K562 (cell line): ENCODE data around the gene SETDB1. TPM values are rescaled to one million over a fixed set of nuclear protein-coding genes. Genes with fewer than 3 reads are reported as not detected.
A peak's percentile ranks its signal among the peaks of the same experiment; 100 is the strongest.

Experiments used
- LCOR ChIP-seq: sonication (generic); formaldehyde crosslinking; IDR thresholded peaks from 2 replicates; pipeline ENCODE4 v1.8.0; 2022; ENCODE audit warnings: mild to moderate bottlenecking, missing genetic modification reagents
- MIER1 ChIP-seq: fragments of 450-650 bp; IDR thresholded peaks from 2 replicates; pipeline ENCODE4 v1.6.1; 2016; ENCODE audit warnings: antibody characterized with exemption, mild to moderate bottlenecking, low read depth
- NCOA2 ChIP-seq, 2 experiments: fragments of 450-650 bp; IDR thresholded peaks; 2 replicates each; pipeline ENCODE4 v1.6.1; 2018; ENCODE audit warnings: mild to moderate bottlenecking in 2 of 2, moderate library complexity in 1 of 2; ENCODE audit not compliant: partially characterized antibody in 2 of 2
- PML ChIP-seq: IDR thresholded peaks from 2 replicates; pipeline ENCODE4 v1.6.1; 2012; ENCODE audit warnings: low read length, inconsistent platforms
- POLR2AphosphoS2 ChIP-seq: IDR thresholded peaks from 2 replicates; pipeline ENCODE4 v1.6.1; 2012; ENCODE audit warnings: low read length, improper control_type of control experiment
- PYGO2 ChIP-seq: fragments of 450-650 bp; IDR thresholded peaks from 2 replicates; pipeline ENCODE4 v1.6.1; 2016; ENCODE audit warnings: mild to moderate bottlenecking, missing genetic modification characterization, moderate library complexity, missing compliant biosample characterization
- RBM34 ChIP-seq: fragments of 200-400 bp; formaldehyde crosslinking; IDR thresholded peaks from 2 replicates; pipeline ENCODE4 v1.6.1; 2018; ENCODE audit warnings: low read length, borderline replicate concordance; ENCODE audit not compliant: insufficient read depth
- RBM39 ChIP-seq: fragments of 200-400 bp; formaldehyde crosslinking; optimal IDR thresholded peaks from 2 replicates; pipeline ENCODE3; 2018; ENCODE audit warnings: low read depth, low read length
- SMARCA4 ChIP-seq: fragments of 450-650 bp; IDR thresholded peaks from 2 replicates; pipeline ENCODE4 v1.6.1; 2016
- TAF1 ChIP-seq: IDR thresholded peaks from 2 replicates; pipeline ENCODE4 v1.6.1; 2011; ENCODE audit warnings: mild to moderate bottlenecking, low read length, moderate library complexity; ENCODE audit not compliant: insufficient read depth, control insufficient read depth, severe bottlenecking; ENCODE audit errors: extremely low read depth
- ZNF263 ChIP-seq: sonication (generic); formaldehyde crosslinking; IDR thresholded peaks from 2 replicates; pipeline ENCODE4 v1.8.0; 2022; ENCODE audit warnings: mild to moderate bottlenecking, missing genetic modification reagents, borderline replicate concordance
- ZNF644 ChIP-seq: fragments of 200-800 bp; sonication (Bioruptor generic); IDR thresholded peaks from 2 replicates; pipeline ENCODE4 v1.6.1; 2016; ENCODE audit warnings: low read depth, missing genetic modification characterization, missing compliant biosample characterization
- ZNF668 ChIP-seq: fragments of 250-450 bp; sonication (Bioruptor Pico); IDR thresholded peaks from 2 replicates; pipeline ENCODE4 v1.8.0; 2022; ENCODE audit warnings: mild to moderate bottlenecking, inconsistent platforms
- polyA plus RNA-seq, 8 experiments: library from polyadenylated mRNA; depleted of rRNA in 4 of 8; stranded (reverse) in 5 of 8; unstranded in 3 of 8; fragments of >200 nt; fragmentation: Nextera tagmentation in 2 of 8; fragmentation: Illumina TruSeq in 1 of 8; extraction: Ambion mirVana in 2 of 8; extraction: Trizol in 1 of 8; gene quantifications; 2 replicates each; pipeline versions ENCODE4 v1.2.1 to v1.2.3, GENCODE V29; 2011 to 2014; ENCODE audit warnings: inconsistent platforms in 1 of 8, missing spikeins in 1 of 8
- total RNA-seq, 7 experiments: library from RNA; depleted of rRNA in 6 of 7; stranded (reverse); fragments of >200 nt in 6 of 7; fragmentation: Illumina TruSeq in 2 of 7; extraction: Trizol in 2 of 7; gene quantifications; 2 replicates each; pipeline versions ENCODE4 v1.2.1 to v1.2.3, GENCODE V29; 2011 to 2021; ENCODE audit warnings: low replicate concordance in 1 of 7
- TF ChIP-seq, protein P1 (sequence below), 2 experiments: fragments of 450-650 bp; IDR thresholded peaks; 2 replicates each; pipeline ENCODE4 v1.6.1; 2016; ENCODE audit warnings: mild to moderate bottlenecking in 2 of 2, borderline replicate concordance in 1 of 2, low read depth in 1 of 2, moderate library complexity in 1 of 2
- TF ChIP-seq, protein P2 (sequence below): fragments of 250-450 bp; sonication (Bioruptor Pico); IDR thresholded peaks from 2 replicates; pipeline ENCODE4 v1.9.0; 2021; ENCODE audit warnings: mild to moderate bottlenecking, inconsistent platforms
- TF ChIP-seq, protein P3 (sequence below), 2 experiments: fragments of 450-650 bp in 1 of 2; sonication (generic) in 1 of 2; formaldehyde crosslinking; conservative IDR thresholded peaks; 2 replicates each; pipeline versions ENCODE4 v1.4.0 to v1.8.1; 2020 to 2022; ENCODE audit warnings: mild to moderate bottlenecking in 1 of 2, missing genetic modification reagents in 1 of 2

The SETDB1 gene
- total and polyA plus RNA-seq, 9 of the 15 experiments (the other 6 are each of a cell fraction or from before 2014, with no cell fraction given): 21.5 to 64.4 (median 42.0) TPM

DNA sequence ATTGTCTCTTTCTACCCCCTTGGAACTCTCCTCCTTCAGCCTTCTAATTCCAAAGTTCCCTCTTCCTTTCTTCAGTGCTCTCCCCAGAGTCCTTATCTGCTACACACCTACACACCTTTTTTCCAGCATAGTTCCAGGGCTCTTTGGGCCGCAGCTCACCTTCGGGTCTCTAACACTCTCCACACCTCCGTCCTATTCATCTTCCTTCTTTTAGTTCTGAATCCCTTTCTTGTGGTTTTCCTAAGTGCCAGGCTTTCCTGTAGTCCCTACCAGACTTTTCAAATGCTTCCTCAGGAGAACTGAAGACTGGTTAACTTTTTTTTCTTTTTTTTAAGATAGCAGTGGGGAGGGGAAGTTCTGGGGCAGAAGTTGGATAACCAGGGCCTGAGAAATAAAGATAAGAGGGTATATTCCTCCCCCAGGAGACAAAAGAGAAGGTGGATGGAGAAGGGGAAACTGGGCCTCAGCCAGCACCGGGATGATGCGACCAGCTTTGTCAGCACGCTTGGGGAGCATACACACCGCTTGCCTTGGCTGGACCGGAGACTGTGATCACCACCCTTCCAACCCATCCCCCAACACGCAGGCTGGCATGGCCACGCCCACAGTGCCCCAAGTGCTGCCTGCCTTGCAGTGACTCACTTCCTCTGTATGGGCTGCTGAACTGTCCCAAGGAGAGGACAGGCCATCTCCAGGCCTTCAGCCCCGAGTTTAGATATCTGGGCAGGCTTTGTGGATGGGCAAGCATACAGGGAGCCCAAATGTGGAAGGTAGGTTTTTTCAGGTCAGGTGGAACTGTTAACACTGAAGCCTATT, 50.9 kb downstream of the SETDB1 start (continued):
- TF ChIP-seq ZNF644 (tag) (no peak), NCOA2 (IDR thresholded peaks at IDR 0.05; ENCODE audit: partially characterized antibody in 2 of 2) (no peak), POLR2AphosphoS2 (no peak), LCOR (CRISPR knock-in tag) (peak; percentile 82), RBM39 (peak; percentile 36), TAF1 (peak; percentile 44), ZNF668 (CRISPR knock-in tag) (no peak), PML (peak; percentile 88), MIER1 (no peak), PYGO2 (tag) (peak; percentile 55; the same call in 1 of the 2 replicates), SMARCA4 (peak; percentile 98), RBM34 (no peak), ZNF263 (CRISPR knock-in tag) (no peak)
- TF ChIP-seq, protein P1, sequence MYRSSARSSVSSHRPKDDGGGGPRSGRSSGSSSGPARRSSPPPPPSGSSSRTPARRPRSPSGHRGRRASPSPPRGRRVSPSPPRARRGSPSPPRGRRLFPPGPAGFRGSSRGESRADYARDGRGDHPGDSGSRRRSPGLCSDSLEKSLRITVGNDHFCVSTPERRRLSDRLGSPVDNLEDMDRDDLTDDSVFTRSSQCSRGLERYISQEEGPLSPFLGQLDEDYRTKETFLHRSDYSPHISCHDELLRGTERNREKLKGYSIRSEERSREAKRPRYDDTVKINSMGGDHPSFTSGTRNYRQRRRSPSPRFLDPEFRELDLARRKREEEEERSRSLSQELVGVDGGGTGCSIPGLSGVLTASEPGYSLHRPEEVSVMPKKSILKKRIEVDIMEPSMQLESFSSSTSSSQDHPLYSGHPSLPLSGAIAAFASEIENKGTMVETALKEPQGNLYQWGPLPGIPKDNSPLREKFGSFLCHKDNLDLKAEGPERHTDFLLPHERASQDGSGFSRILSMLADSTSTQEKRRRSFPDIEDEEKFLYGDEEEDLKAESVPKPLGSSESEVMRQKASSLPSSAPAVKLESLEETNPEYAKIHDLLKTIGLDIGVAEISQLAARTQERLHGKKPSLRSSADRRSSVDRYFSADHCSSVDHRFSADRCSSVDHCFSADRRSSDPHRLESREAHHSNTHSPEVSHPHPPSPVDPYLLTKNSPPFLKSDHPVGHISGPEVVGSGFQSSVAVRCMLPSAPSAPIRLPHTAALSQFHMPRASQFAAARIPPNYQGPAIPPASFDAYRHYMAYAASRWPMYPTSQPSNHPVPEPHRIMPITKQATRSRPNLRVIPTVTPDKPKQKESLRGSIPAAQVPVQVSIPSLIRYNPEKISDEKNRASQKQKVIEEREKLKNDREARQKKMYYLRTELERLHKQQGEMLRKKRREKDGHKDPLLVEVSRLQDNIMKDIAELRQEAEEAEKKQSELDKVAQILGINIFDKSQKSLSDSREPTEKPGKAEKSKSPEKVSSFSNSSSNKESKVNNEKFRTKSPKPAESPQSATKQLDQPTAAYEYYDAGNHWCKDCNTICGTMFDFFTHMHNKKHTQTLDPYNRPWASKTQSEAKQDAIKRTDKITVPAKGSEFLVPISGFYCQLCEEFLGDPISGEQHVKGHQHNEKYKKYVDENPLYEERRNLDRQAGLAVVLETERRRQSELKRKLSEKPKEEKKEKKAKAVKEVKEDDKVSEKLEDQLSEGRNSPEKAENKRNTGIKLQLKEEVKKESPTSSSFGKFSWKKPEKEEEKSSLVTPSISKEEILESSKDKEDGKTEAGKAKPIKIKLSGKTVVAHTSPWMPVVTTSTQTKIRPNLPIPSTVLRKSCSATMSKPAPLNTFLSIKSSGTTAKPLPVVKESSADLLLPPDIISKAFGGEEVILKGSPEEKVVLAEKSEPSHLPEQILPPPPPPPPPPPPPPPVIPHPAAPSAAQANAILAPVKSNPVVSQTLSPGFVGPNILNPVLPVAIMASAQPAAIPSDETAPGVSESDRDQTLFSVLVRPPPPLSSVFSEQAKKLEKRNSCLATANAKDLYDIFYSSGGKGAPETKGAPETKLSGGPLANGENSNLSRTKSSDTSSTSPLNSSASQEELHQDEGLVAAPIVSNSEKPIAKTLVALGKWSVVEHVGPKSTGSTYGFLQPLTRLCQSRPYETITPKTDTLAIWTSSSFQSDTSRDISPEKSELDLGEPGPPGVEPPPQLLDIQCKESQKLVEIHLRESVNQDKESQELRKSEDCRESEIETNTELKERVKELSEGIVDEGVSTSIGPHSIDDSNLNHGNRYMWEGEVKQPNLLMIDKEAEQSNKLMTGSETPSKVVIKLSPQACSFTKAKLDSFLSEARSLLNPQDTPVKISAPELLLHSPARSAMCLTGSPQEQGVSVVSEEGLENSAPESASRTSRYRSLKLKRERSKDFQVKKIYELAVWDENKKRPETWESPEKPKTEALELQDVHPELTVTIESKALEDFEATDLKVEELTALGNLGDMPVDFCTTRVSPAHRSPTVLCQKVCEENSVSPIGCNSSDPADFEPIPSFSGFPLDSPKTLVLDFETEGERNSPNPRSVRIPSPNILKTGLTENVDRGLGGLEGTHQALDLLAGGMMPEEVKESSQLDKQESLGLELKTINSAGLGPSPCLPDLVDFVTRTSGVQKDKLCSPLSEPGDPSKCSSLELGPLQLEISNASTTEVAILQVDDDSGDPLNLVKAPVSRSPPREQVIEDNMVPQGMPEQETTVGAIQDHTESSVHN (IDR thresholded peaks at IDR 0.05; ENCODE audit: borderline replicate concordance in 1 of 2, low read depth in 1 of 2): peak in 1 of 2 experiments; percentile 25; a peak in 1 of 4 replicates
- TF ChIP-seq, protein P2, sequence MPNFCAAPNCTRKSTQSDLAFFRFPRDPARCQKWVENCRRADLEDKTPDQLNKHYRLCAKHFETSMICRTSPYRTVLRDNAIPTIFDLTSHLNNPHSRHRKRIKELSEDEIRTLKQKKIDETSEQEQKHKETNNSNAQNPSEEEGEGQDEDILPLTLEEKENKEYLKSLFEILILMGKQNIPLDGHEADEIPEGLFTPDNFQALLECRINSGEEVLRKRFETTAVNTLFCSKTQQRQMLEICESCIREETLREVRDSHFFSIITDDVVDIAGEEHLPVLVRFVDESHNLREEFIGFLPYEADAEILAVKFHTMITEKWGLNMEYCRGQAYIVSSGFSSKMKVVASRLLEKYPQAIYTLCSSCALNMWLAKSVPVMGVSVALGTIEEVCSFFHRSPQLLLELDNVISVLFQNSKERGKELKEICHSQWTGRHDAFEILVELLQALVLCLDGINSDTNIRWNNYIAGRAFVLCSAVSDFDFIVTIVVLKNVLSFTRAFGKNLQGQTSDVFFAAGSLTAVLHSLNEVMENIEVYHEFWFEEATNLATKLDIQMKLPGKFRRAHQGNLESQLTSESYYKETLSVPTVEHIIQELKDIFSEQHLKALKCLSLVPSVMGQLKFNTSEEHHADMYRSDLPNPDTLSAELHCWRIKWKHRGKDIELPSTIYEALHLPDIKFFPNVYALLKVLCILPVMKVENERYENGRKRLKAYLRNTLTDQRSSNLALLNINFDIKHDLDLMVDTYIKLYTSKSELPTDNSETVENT (CRISPR knock-in tag): peak; percentile 9; the same call in 1 of the 2 replicates
- TF ChIP-seq, protein P3, sequence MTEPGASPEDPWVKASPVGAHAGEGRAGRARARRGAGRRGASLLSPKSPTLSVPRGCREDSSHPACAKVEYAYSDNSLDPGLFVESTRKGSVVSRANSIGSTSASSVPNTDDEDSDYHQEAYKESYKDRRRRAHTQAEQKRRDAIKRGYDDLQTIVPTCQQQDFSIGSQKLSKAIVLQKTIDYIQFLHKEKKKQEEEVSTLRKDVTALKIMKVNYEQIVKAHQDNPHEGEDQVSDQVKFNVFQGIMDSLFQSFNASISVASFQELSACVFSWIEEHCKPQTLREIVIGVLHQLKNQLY (CRISPR knock-in tag; conservative IDR thresholded peaks at IDR 0.05): no peak
